DOHH2 (cell line): ENCODE measurements around the gene CYP27B1.

Source experiments
- H3F3A ChIP-seq: fragments of 200-600 bp; sonication (generic), shearing (Covaris generic); 2 replicates; pipeline ENCODE4 v1.6.0; 2016; ENCODE audit warnings: antibody characterized with exemption, mild to moderate bottlenecking; ENCODE audit not compliant: control insufficient read depth, insufficient read depth
- H3K27ac ChIP-seq: fragments of 200-600 bp; sonication (generic); 2 replicates; pipeline ENCODE4 v1.5.1; 2014; ENCODE audit warnings: low read depth, mild to moderate bottlenecking, low read length, moderate library complexity
- H3K27me3 ChIP-seq: fragments of 200-600 bp; sonication (generic); 2 replicates; pipeline ENCODE4 v1.6.1; 2014; ENCODE audit warnings: mild to moderate bottlenecking, low read length, mixed read lengths; ENCODE audit not compliant: control insufficient read depth
- H3K36me3 ChIP-seq: fragments of 200-600 bp; sonication (generic); 2 replicates; pipeline ENCODE4 v1.6.1; 2014; ENCODE audit warnings: mild to moderate bottlenecking, low read length, moderate library complexity, mixed read lengths; ENCODE audit not compliant: control insufficient read depth
- H3K4me1 ChIP-seq: fragments of 200-600 bp; sonication (generic); 2 replicates; pipeline ENCODE4 v1.6.1; 2014; ENCODE audit warnings: mild to moderate bottlenecking, low read length, mixed read lengths; ENCODE audit not compliant: control insufficient read depth
- H3K4me2 ChIP-seq: fragments of 200-600 bp; sonication (generic); 2 replicates; pipeline ENCODE4 v1.6.0; 2014; ENCODE audit warnings: mild to moderate bottlenecking, low read length, moderate library complexity
- H3K4me3 ChIP-seq: fragments of 200-600 bp; sonication (generic); 2 replicates; pipeline ENCODE4 v1.5.1; 2014; ENCODE audit warnings: mild to moderate bottlenecking, low read length, mixed read lengths
- H3K79me2 ChIP-seq: fragments of 200-600 bp; sonication (generic); 2 replicates; pipeline ENCODE4 v1.6.1; 2014; ENCODE audit warnings: mild to moderate bottlenecking, low read length, mixed read lengths; ENCODE audit not compliant: control insufficient read depth
- H3K9me2 ChIP-seq: fragments of 200-600 bp; sonication (generic); replicated peaks from 2 replicates; pipeline ENCODE4 v1.6.1; 2014; ENCODE audit warnings: mild to moderate bottlenecking, low read length, mixed read lengths; ENCODE audit not compliant: control insufficient read depth
- H3K9me3 ChIP-seq: fragments of 200-600 bp; sonication (generic); 2 replicates; pipeline ENCODE4 v1.6.1; 2014; ENCODE audit warnings: antibody characterized with exemption, low read length, mixed read lengths; ENCODE audit not compliant: control insufficient read depth, insufficient read depth
- H4K20me1 ChIP-seq: fragments of 200-600 bp; sonication (generic); 2 replicates; pipeline ENCODE4 v1.6.0; 2014; ENCODE audit warnings: low read depth, mild to moderate bottlenecking, antibody characterized with exemption, low read length, moderate library complexity; ENCODE audit not compliant: control insufficient read depth, insufficient read depth
- EZH2phosphoT487 ChIP-seq: fragments of 200-600 bp; sonication (generic); IDR thresholded peaks from 2 replicates; pipeline ENCODE4 v1.6.1; 2017; ENCODE audit warnings: borderline replicate concordance, mild to moderate bottlenecking, antibody characterized with exemption, low read length, moderate library complexity, mixed read lengths
- TF ChIP-seq, protein P1 (sequence below): fragments of 200-600 bp; sonication (generic); IDR thresholded peaks from one replicate; pipeline ENCODE4 v1.5.1; 2014; ENCODE audit warnings: antibody characterized with exemption, mild to moderate bottlenecking, low read depth, low read length; ENCODE audit not compliant: poor library complexity, severe bottlenecking

CYP27B1 gene

DNA sequence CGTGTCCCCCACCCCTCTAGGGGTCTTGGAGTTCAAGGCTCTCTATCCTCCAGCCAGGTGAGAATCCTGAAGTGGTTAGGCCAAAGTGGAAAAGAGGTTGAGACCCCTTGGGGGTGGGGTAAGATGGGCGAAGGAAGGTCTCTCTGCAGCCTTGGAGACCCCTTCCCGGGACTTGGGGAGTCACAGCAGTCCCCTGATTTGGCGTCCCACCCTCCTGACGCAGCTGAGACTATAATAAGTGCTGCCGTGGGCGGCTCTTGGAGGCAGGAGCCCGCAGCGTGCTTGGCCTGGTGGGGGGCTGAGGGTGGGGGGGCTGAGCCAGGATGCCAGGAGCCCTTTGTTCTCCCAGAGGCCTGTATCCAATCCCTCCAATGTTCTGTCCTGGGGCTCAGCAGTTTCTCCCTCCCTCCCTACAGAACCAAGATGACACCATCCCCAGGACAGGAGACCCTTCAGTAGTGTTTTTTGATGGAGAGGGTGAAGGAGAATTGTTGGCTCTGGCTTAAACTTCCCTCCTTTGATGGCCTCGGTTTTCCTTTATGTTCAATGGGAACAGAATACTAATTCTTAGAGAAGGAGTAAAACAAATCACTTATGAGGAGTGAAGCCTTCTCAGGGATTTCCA lies 26.9 kb downstream of the CYP27B1 start:
- Histone ChIP-seq H3F3A (peaks cover 2% of the 10 kb centered on the region; the same call in 1 of the 2 replicates), H3K9me2 (no peaks in the 10 kb centered on the region), H4K20me1 (no peaks in the 10 kb centered on the region), H3K27me3 (no peaks in the 10 kb centered on the region), H3K4me1 (peaks cover 49% of the 10 kb centered on the region), H3K79me2 (peaks cover 33% of the 10 kb centered on the region), H3K4me2 (peak overlapping the region; percentile 93), H3K27ac (no peak overlapping the region), H3K9me3 (no peaks in the 10 kb centered on the region), H3K36me3 (peaks cover 1% of the 10 kb centered on the region; the same call in 1 of the 2 replicates), H3K4me3 (no peak overlapping the region)
- no peak for TF ChIP-seq EZH2phosphoT487
- TF ChIP-seq, protein P1, sequence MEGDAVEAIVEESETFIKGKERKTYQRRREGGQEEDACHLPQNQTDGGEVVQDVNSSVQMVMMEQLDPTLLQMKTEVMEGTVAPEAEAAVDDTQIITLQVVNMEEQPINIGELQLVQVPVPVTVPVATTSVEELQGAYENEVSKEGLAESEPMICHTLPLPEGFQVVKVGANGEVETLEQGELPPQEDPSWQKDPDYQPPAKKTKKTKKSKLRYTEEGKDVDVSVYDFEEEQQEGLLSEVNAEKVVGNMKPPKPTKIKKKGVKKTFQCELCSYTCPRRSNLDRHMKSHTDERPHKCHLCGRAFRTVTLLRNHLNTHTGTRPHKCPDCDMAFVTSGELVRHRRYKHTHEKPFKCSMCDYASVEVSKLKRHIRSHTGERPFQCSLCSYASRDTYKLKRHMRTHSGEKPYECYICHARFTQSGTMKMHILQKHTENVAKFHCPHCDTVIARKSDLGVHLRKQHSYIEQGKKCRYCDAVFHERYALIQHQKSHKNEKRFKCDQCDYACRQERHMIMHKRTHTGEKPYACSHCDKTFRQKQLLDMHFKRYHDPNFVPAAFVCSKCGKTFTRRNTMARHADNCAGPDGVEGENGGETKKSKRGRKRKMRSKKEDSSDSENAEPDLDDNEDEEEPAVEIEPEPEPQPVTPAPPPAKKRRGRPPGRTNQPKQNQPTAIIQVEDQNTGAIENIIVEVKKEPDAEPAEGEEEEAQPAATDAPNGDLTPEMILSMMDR = no peak

DNA sequence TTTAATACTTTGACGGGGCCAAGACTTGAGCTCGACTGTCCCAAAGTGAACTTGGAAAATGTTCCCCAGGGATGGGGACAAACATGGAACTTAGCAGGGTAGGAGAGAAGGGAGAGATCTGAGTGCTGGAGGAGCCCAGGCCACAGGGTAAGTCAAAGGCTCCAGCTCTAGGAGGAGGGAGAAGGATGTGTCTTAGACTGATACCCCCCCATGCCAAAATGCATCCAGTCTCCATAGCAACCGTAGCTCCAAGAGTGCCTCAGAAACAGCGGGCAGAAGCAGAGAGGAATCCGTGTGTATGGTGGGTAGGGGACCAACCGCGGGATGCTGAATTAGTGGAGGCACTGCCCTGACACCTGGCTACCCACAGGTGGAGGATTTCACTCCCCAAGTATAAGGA lies 27.5 kb downstream of the CYP27B1 start:
- no peak overlapping the region for H3K27ac ChIP-seq
- peaks cover 2% of the 10 kb centered on the region; the same call in 1 of the 2 replicates for H3F3A ChIP-seq
- peaks cover 32% of the 10 kb centered on the region for H3K79me2 ChIP-seq
- no peaks in the 10 kb centered on the region for H3K9me2 ChIP-seq
- H3K4me1 ChIP-seq = peaks cover 49% of the 10 kb centered on the region
- H3K9me3 ChIP-seq = no peaks in the 10 kb centered on the region
- no peak for TF ChIP-seq EZH2phosphoT487
- TF ChIP-seq, protein P1 = no peak
- no peak overlapping the region for H3K4me3 ChIP-seq
- peaks cover 3% of the 10 kb centered on the region; the same call in 1 of the 2 replicates for H3K36me3 ChIP-seq
- H3K27me3 ChIP-seq = no peaks in the 10 kb centered on the region
- H3K4me2 ChIP-seq = peak overlapping the region; percentile 17; the same call in 1 of the 2 replicates
- no peaks in the 10 kb centered on the region for H4K20me1 ChIP-seq

DNA sequence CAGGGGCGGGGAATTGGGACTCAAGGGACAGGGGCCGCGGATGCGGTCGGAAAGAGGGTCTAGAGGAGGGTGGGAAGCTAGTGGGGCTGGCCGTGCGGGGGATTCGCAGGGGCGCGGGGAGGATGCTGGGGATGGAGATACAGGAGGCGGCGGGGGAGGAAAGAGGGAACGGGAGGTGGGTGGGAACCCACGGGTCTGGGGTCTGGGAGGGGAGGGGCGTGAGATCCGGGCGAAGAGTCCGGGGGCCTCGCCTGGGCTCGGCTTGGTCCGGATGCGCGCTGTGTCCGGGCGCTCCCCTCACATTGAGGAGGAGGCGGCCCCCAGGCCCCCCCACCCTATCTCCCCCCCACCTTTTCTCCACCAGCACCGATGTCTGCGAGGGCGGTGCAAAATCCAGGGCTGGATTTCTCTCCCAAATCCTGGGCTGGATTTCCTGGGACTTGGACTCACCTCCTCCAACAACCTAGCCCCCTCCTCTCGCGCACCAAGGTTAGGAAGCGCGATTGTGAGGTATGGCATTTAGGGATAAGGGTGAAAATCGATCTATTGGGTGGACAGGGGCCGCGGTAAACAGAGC lies 28.1 kb downstream of the CYP27B1 start, which contains the start of gene AGAP2:
TSS of gene AGAP2 (minus strand) at position 82 of the 577 bp plus-strand sequence. CDS start 496 bp downstream, outside the sequence.
- TF ChIP-seq, protein P1 = no peak
- TF ChIP-seq EZH2phosphoT487 = no peak
- no peaks in the 10 kb centered on the region for H3K9me3 ChIP-seq
- H4K20me1 ChIP-seq = no peaks in the 10 kb centered on the region
- H3K27me3 ChIP-seq = no peaks in the 10 kb centered on the region
- H3K4me2 ChIP-seq = peak within 1 kb of the TSS; percentile 17; the same call in 1 of the 2 replicates
- H3K79me2 ChIP-seq = peaks cover 32% of the 10 kb centered on the region
- no peaks in the 10 kb centered on the region for H3K9me2 ChIP-seq
- peaks cover 9% of the 10 kb centered on the region; the same call in 1 of the 2 replicates for H3K36me3 ChIP-seq
- H3F3A ChIP-seq = peaks cover 2% of the 10 kb centered on the region; the same call in 1 of the 2 replicates
- H3K4me1 ChIP-seq = peaks cover 42% of the 10 kb centered on the region
- no peak within 1 kb of the TSS for H3K27ac ChIP-seq
- H3K4me3 ChIP-seq = no peak within 1 kb of the TSS
